Testis (tissue), 3 donors: ENCODE results near the gene TM6SF1. TPM values are rescaled to one million over a fixed set of nuclear protein-coding genes. Genes with fewer than 3 reads are reported as not detected.
A peak's percentile ranks its signal among the peaks of the same experiment; 100 is the strongest.

Source experiments
- DNase-seq: peaks from one replicate; pipeline ENCODE4 v3.0.0-alpha.2; 2019
- H3K27ac ChIP-seq, 2 donors: fragments of 200-600 bp; sonication (generic); one replicate each; pipeline ENCODE4 v1.5.1; 2019
- H3K27me3 ChIP-seq: fragments of 200-600 bp; sonication (generic); one replicate; pipeline ENCODE4 v1.5.1; 2019
- H3K36me3 ChIP-seq: fragments of 200-600 bp; sonication (generic); one replicate; pipeline ENCODE4 v1.5.1; 2017; ENCODE audit warnings: low read depth; ENCODE audit errors: missing control alignments
- H3K4me1 ChIP-seq: fragments of 200-600 bp; sonication (generic); one replicate; pipeline ENCODE4 v1.5.1; 2019
- H3K4me3 ChIP-seq, 2 donors: fragments of 200-600 bp; sonication (generic); one replicate each; pipeline ENCODE4 v1.5.1; 2017 to 2019
- H3K9me3 ChIP-seq: fragments of 200-600 bp; sonication (generic); one replicate; pipeline ENCODE4 v1.5.1; 2017
- CTCF ChIP-seq, 3 experiments: fragments of 450-650 bp in 2 of 3; fragments of 200-600 bp in 1 of 3; sonication (generic) in 1 of 3; IDR thresholded peaks; one replicate each; pipeline ENCODE4 v1.5.1; 2016 to 2019; ENCODE audit warnings: antibody characterized with exemption in 3 of 3, mild to moderate bottlenecking in 2 of 3, moderate library complexity in 1 of 3
- POLR2A ChIP-seq: fragments of 450-650 bp; IDR thresholded peaks from one replicate; pipeline ENCODE4 v1.6.1; 2017; ENCODE audit warnings: antibody characterized with exemption, mild to moderate bottlenecking, moderate library complexity
- WGBS, 2 donors: methylation state at CpG; one replicate each; pipeline ENCODE4 v1.1.5; 2018; 5-methylcytosine and 5-hydroxymethylcytosine counted together
- intact Hi-C: fragments of 100-400 bp; cut with DNase I; formaldehyde crosslinking; loops from one replicate; pipeline ENCODE4 v1.15.1; 2023; ENCODE audit warnings: low total_unique reads
- polyA plus RNA-seq: library from polyadenylated mRNA; stranded (reverse); fragments of 350-450 nt; fragmentation: Illumina TruSeq; extraction: RNeasy Lipid Tissue Mini Kit (QIAGEN cat#74804); gene quantifications from one replicate; pipeline ENCODE4 v1.2.3, GENCODE V29; 2014; ENCODE audit warnings: low read depth, low replicate concordance; ENCODE audit not compliant: insufficient read depth
- total RNA-seq, 2 donors: library from RNA; depleted of rRNA; stranded (reverse); fragments of >200 nt; gene quantifications; one replicate each; pipeline ENCODE4 v1.2.3, GENCODE V29; 2016

TM6SF1 gene
- total and polyA plus RNA-seq, 3 donors from 2014 or later: 3.0 to 9.7 (median 5.0) TPM

GRCh38 chr15:83155942-83156341 is 48.5 kb downstream of the TM6SF1 start:
- Histone ChIP-seq H3K27me3 (no peaks in the 10 kb centered on the region), H3K4me3 (no peak overlapping the region), H3K27ac (no peak overlapping the region), H3K36me3 (no peaks in the 10 kb centered on the region), H3K4me1 (peaks cover 3% of the 10 kb centered on the region), H3K9me3 (no peaks in the 10 kb centered on the region)
- intact Hi-C loops: no loop called here
- TF ChIP-seq POLR2A (no peak), CTCF (IDR thresholded peaks at IDR 0.05) (no peak)
- DNase-seq: no peak
- 61 to 67% methylated on average over 1 of the region's 1 CpG for WGBS, 2 donors

- peaks cover 12% of the 10 kb centered on the region for H3K4me1 ChIP-seq
- intact Hi-C loops: no loop called here
- 81 to 94% methylated on average over 1 of the region's 1 CpG for WGBS, 2 donors
- DNase-seq: no peak
- H3K9me3 ChIP-seq: no peaks in the 10 kb centered on the region
- H3K27ac ChIP-seq: no peak overlapping the region
- no peaks in the 10 kb centered on the region for H3K36me3 ChIP-seq
- H3K4me3 ChIP-seq: no peak overlapping the region
- no peaks in the 10 kb centered on the region for H3K27me3 ChIP-seq
- no peak for TF ChIP-seq POLR2A
- TF ChIP-seq CTCF (IDR thresholded peaks at IDR 0.05): no peak
Observed at GRCh38 chr15:83158393-83158792, 50.9 kb downstream of the TM6SF1 start.

- H3K27me3 ChIP-seq: no peaks in the 10 kb centered on the region
- H3K4me1 ChIP-seq: peaks cover 9% of the 10 kb centered on the region
- WGBS, 2 donors: 91 to 92% methylated on average over 3 of the region's 3 CpGs
- DNase-seq: no peak
- H3K9me3 ChIP-seq: no peaks in the 10 kb centered on the region
- no peak overlapping the region for H3K4me3 ChIP-seq
- peak overlapping the region; percentile 48 to 54 for H3K27ac ChIP-seq
- no peaks in the 10 kb centered on the region for H3K36me3 ChIP-seq
- intact Hi-C loops: no loop called here
- TF ChIP-seq POLR2A: no peak
- no peak for TF ChIP-seq CTCF (IDR thresholded peaks at IDR 0.05)
Observed at GRCh38 chr15:83160741-83161140, 53.3 kb downstream of the TM6SF1 start.

- no peak overlapping the region for H3K4me3 ChIP-seq
- peaks cover 9% of the 10 kb centered on the region for H3K4me1 ChIP-seq
- H3K27ac ChIP-seq: peak overlapping the region; percentile 51 to 69
- H3K36me3 ChIP-seq: no peaks in the 10 kb centered on the region
- no peak for DNase-seq
- H3K27me3 ChIP-seq: no peaks in the 10 kb centered on the region
- TF ChIP-seq CTCF (IDR thresholded peaks at IDR 0.05): no peak
- TF ChIP-seq POLR2A: no peak
- H3K9me3 ChIP-seq: no peaks in the 10 kb centered on the region
- WGBS, 2 donors: 68 to 77% methylated on average over 4 of the region's 4 CpGs
- intact Hi-C loops: no loop called here
Observed at GRCh38 chr15:83163032-83163431, 55.6 kb downstream of the TM6SF1 start.

GRCh38 chr15:83164111-83164770 is 56.8 kb downstream of the TM6SF1 start:
- Histone ChIP-seq H3K9me3 (no peaks in the 10 kb centered on the region), H3K4me3 (no peak overlapping the region), H3K4me1 (peaks cover 9% of the 10 kb centered on the region), H3K36me3 (no peaks in the 10 kb centered on the region), H3K27ac (peak overlapping the region in 1 of 2 donors; percentile 31), H3K27me3 (no peaks in the 10 kb centered on the region)
- DNase-seq: no peak
- intact Hi-C loops: no loop called here
- no peak for TF ChIP-seq CTCF (IDR thresholded peaks at IDR 0.05)
- TF ChIP-seq POLR2A: no peak
- WGBS, 2 donors: 55 to 85% methylated on average over 1 of the region's 1 CpG
